PC-9 (cell line): ENCODE measurements around the gene SLC26A4. TPM values are rescaled to one million over a fixed set of nuclear protein-coding genes. Genes with fewer than 3 reads are reported as not detected.

Experiments
- BruUV-seq: library from RNA; stranded (reverse); fragments of 400-500 nt; replicated peaks from 2 replicates; lab custom pipeline; 2021; lab: Mats Ljungman, UMichigan
- CTCF ChIA-PET: fragments of 300-600 bp; sonication (Branson Sonifier 250); formaldehyde crosslinking; loops from one replicate; lab custom pipeline; 2022; ENCODE audit warnings: antibody characterized with exemption; lab: Charles Lee
- POLR2A ChIA-PET: fragments of 300-600 bp; sonication (Branson Sonifier 250); formaldehyde crosslinking; loops from one replicate; lab custom pipeline; 2022; ENCODE audit warnings: antibody characterized with exemption; ENCODE audit not compliant: unreplicated experiment; lab: Charles Lee
- DNase-seq, 2 experiments: peaks; one replicate each; pipeline versions ENCODE4 v3.0.0 to v3.0.0-alpha.2; 2015 to 2022; ENCODE audit warnings: mixed read lengths in 1 of 2
- H2AFZ ChIP-seq: fragments of 200-600 bp; sonication (generic); 2 replicates; pipeline ENCODE4 v1.8.1; 2017; ENCODE audit warnings: antibody characterized with exemption
- H3F3A ChIP-seq: fragments of 200-600 bp; sonication (generic); 2 replicates; pipeline ENCODE4 v1.8.1; 2017; ENCODE audit warnings: antibody characterized with exemption, mild to moderate bottlenecking, low read depth; ENCODE audit not compliant: insufficient read depth
- H3K27ac ChIP-seq: fragments of 200-600 bp; sonication (generic); 2 replicates; pipeline ENCODE4 v1.6.1; 2016; ENCODE audit warnings: mixed run types
- H3K27me3 ChIP-seq: fragments of 200-600 bp; sonication (generic); 2 replicates; pipeline ENCODE4 v1.6.1; 2016; ENCODE audit warnings: low read depth, mixed run types; ENCODE audit not compliant: insufficient read depth
- H3K36me3 ChIP-seq: fragments of 200-600 bp; sonication (generic); 2 replicates; pipeline ENCODE4 v1.6.1; 2016; ENCODE audit warnings: low read depth, mixed run types
- H3K4me1 ChIP-seq: fragments of 200-600 bp; sonication (generic); replicated peaks from 2 replicates; pipeline ENCODE4 v1.6.1; 2016; ENCODE audit warnings: mixed run types; ENCODE audit not compliant: insufficient read depth
- H3K4me2 ChIP-seq: fragments of 200-600 bp; sonication (generic); 2 replicates; pipeline ENCODE4 v1.6.1; 2017; ENCODE audit warnings: mixed run types
- H3K4me3 ChIP-seq: fragments of 200-600 bp; sonication (generic); 2 replicates; pipeline ENCODE4 v1.6.1; 2016; ENCODE audit warnings: mixed run types
- H3K79me2 ChIP-seq: fragments of 200-600 bp; sonication (generic); 2 replicates; pipeline ENCODE4 v1.6.1; 2017; ENCODE audit warnings: low read depth, mixed run types
- H3K9me2 ChIP-seq: fragments of 200-600 bp; sonication (generic); 2 replicates; pipeline ENCODE4 v1.8.1; 2017; ENCODE audit warnings: mild to moderate bottlenecking; ENCODE audit not compliant: insufficient read depth
- H3K9me3 ChIP-seq: fragments of 200-600 bp; sonication (generic); 2 replicates; pipeline ENCODE4 v1.8.1; 2016; ENCODE audit warnings: low read depth; ENCODE audit not compliant: insufficient read depth
- H4K20me1 ChIP-seq: fragments of 200-600 bp; sonication (generic); 2 replicates; pipeline ENCODE4 v1.8.1; 2017; ENCODE audit not compliant: insufficient read depth
- EZH2 ChIP-seq: fragments of 200-600 bp; sonication (generic); IDR thresholded peaks from 2 replicates; pipeline ENCODE4 v1.8.0; 2017; ENCODE audit warnings: antibody characterized with exemption, low read depth
- intact Hi-C: fragments of 100-400 bp; cut with micrococcal nuclease; formaldehyde crosslinking; loops from one replicate; pipeline ENCODE4 v1.10.0; 2022; ENCODE audit not compliant: unreplicated experiment
- total RNA-seq: library from RNA; stranded (reverse); gene quantifications from 2 replicates; pipeline ENCODE4 v1.2.3, GENCODE V29; 2021
- TF ChIP-seq, protein P1 (sequence below): fragments of 200-600 bp; sonication (generic); conservative IDR thresholded peaks from 2 replicates; pipeline ENCODE4 v1.6.1; 2017; ENCODE audit warnings: mixed run types, antibody characterized with exemption, mild to moderate bottlenecking, moderate library complexity

SLC26A4 gene
- total RNA-seq, 1 experiment from 2014 or later = 1.7 TPM

DNA sequence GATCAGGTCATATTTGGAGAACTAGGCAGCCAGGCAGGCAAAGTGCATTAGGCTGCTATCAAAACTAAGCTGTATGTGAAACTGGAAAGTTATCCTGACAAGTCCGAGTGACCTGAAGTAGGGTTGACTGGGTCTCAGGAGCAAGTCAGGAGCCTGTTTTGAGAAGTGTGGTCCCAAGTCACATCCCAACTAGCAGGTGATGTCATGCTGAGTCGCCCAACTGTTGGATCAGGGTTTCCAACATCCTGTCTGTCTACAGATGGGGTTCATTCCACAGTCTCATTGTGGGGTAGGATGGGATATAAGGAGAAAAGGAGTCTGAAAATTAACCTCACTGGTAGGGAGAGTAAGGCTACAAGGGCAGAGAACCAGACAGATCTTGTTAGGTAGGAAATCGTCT, 27.0 kb downstream of the SLC26A4 start:
- Histone ChIP-seq H2AFZ (no peak overlapping the region), H3K4me3 (no peak overlapping the region), H3K4me1 (no peaks in the 10 kb centered on the region), H3K27ac (no peak overlapping the region), H3K4me2 (no peak overlapping the region), H3K9me3 (no peaks in the 10 kb centered on the region), H3F3A (no peaks in the 10 kb centered on the region), H3K27me3 (no peaks in the 10 kb centered on the region), H4K20me1 (no peaks in the 10 kb centered on the region), H3K79me2 (no peaks in the 10 kb centered on the region), H3K36me3 (no peaks in the 10 kb centered on the region), H3K9me2 (no peaks in the 10 kb centered on the region; the same call in 1 of the 2 replicates)
- intact Hi-C loops = no loop called here
- TF ChIP-seq EZH2 = no peak
- TF ChIP-seq, protein P1, sequence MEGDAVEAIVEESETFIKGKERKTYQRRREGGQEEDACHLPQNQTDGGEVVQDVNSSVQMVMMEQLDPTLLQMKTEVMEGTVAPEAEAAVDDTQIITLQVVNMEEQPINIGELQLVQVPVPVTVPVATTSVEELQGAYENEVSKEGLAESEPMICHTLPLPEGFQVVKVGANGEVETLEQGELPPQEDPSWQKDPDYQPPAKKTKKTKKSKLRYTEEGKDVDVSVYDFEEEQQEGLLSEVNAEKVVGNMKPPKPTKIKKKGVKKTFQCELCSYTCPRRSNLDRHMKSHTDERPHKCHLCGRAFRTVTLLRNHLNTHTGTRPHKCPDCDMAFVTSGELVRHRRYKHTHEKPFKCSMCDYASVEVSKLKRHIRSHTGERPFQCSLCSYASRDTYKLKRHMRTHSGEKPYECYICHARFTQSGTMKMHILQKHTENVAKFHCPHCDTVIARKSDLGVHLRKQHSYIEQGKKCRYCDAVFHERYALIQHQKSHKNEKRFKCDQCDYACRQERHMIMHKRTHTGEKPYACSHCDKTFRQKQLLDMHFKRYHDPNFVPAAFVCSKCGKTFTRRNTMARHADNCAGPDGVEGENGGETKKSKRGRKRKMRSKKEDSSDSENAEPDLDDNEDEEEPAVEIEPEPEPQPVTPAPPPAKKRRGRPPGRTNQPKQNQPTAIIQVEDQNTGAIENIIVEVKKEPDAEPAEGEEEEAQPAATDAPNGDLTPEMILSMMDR = no peak
- peak in 1 of 2 experiments; percentile 7 for DNase-seq
- no TSS peak for BruUV-seq
- CTCF ChIA-PET = no interaction called here
- POLR2A ChIA-PET = no interaction called here

- H3K27me3 ChIP-seq = no peaks in the 10 kb centered on the region
- intact Hi-C loops = no loop called here
- no peaks in the 10 kb centered on the region for H3K9me3 ChIP-seq
Measured at GRCh38 chr7:107689553-107689952, 28.9 kb downstream of the SLC26A4 start.

GRCh38 chr7:107690084-107690483, 29.5 kb downstream of the SLC26A4 start:
- Histone ChIP-seq H2AFZ (no peak overlapping the region), H3K4me3 (no peak overlapping the region), H4K20me1 (no peaks in the 10 kb centered on the region), H3K36me3 (no peaks in the 10 kb centered on the region), H3K79me2 (no peaks in the 10 kb centered on the region), H3F3A (no peaks in the 10 kb centered on the region), H3K9me2 (no peaks in the 10 kb centered on the region; the same call in 1 of the 2 replicates), H3K4me1 (no peaks in the 10 kb centered on the region), H3K9me3 (no peaks in the 10 kb centered on the region), H3K27ac (no peak overlapping the region), H3K4me2 (no peak overlapping the region), H3K27me3 (no peaks in the 10 kb centered on the region)
- BruUV-seq = no TSS peak
- TF ChIP-seq EZH2 = no peak
- TF ChIP-seq, protein P1 = no peak
- POLR2A ChIA-PET = interaction anchor here (0.8 kb wide), 1 partner anchor 522 kb away, joined by 11 read pairs; no protein-coding TSS in a partner anchor
- CTCF ChIA-PET = no interaction called here
- intact Hi-C loops = no loop called here
- DNase-seq = no peak

More at GRCh38 chr7:107689553-107689952, 28.9 kb downstream of the SLC26A4 start:
- H3K36me3 ChIP-seq = no peaks in the 10 kb centered on the region
- no peaks in the 10 kb centered on the region for H4K20me1 ChIP-seq
- DNase-seq = no peak
- no peak overlapping the region for H3K27ac ChIP-seq
- no peak overlapping the region for H3K4me2 ChIP-seq
- no peaks in the 10 kb centered on the region for H3K79me2 ChIP-seq
- no peaks in the 10 kb centered on the region for H3K4me1 ChIP-seq
- ChIA-PET CTCF (interaction anchor here (0.6 kb wide), 1 partner anchor 64 kb away, joined by 3 read pairs; no protein-coding TSS in a partner anchor), POLR2A (interaction anchor here (0.7 kb wide), 1 partner anchor 1410 kb away, joined by 4 read pairs; no protein-coding TSS in a partner anchor)
- TF ChIP-seq, protein P1 = no peak
- TF ChIP-seq EZH2 = no peak
- H3K4me3 ChIP-seq = no peak overlapping the region
- H2AFZ ChIP-seq = no peak overlapping the region
- BruUV-seq = no TSS peak
- no peaks in the 10 kb centered on the region; the same call in 1 of the 2 replicates for H3K9me2 ChIP-seq
- H3F3A ChIP-seq = no peaks in the 10 kb centered on the region
